Endothelial cell of umbilical vein (primary cell): Measurements from ENCODE around the gene PSMB7. TPM values are rescaled to one million over a fixed set of nuclear protein-coding genes. Genes with fewer than 3 reads are reported as not detected.

ENCODE experiments used
- BruUV-seq: library from RNA; stranded (reverse); fragments of 400-500 nt; replicated peaks from 2 replicates; lab custom pipeline; 2021; lab: Mats Ljungman, UMichigan
- CTCF ChIA-PET: fragments of 300-600, 350-600 bp; sonication (Branson Sonifier 250); formaldehyde crosslinking; loops from one replicate; lab custom pipeline; 2021; ENCODE audit warnings: antibody characterized with exemption, inconsistent platforms; lab: Charles Lee
- POLR2A ChIA-PET: fragments of 300-600, 350-600 bp; sonication (Branson Sonifier 250); formaldehyde crosslinking; loops from one replicate; lab custom pipeline; 2021; ENCODE audit warnings: antibody characterized with exemption, inconsistent platforms; lab: Charles Lee
- DNase-seq: peaks from one replicate; pipeline ENCODE4 v3.0.0-alpha.2; 2011; ENCODE audit warnings: low read depth, low spot score
- FAIRE-seq: peaks from 2 replicates; lab custom pipeline; 2011; peaks lifted over from hg19 to GRCh38; lab: Jason Lieb, UNC
- H2AFZ ChIP-seq: 2 replicates; pipeline ENCODE4 v1.6.0; 2012; ENCODE audit warnings: low read depth, low read length, control low read depth, inconsistent platforms
- H3K27ac ChIP-seq: 2 replicates; pipeline ENCODE4 v1.5.1; 2011; ENCODE audit warnings: low read depth, mild to moderate bottlenecking, control low read depth, low read length, moderate library complexity; ENCODE audit not compliant: insufficient read depth
- H3K27me3 ChIP-seq, 2 experiments: 2 replicates each; pipeline versions ENCODE4 v1.6.0 to v1.6.1; 2011; ENCODE audit warnings: low read length in 2 of 2, mixed read lengths in 1 of 2; ENCODE audit not compliant: control insufficient read depth in 2 of 2, insufficient read depth in 2 of 2
- H3K36me3 ChIP-seq, 2 experiments: 2 replicates in 1 of 2; 3 replicates in 1 of 2; pipeline ENCODE4 v1.5.1; 2011; ENCODE audit warnings: low read length in 2 of 2, mild to moderate bottlenecking in 1 of 2, moderate library complexity in 1 of 2; ENCODE audit not compliant: control insufficient read depth in 2 of 2, insufficient read depth in 2 of 2; ENCODE audit errors: extremely low read depth in 1 of 2
- H3K4me1 ChIP-seq: 3 replicates; pipeline ENCODE4 v1.5.1; 2011; ENCODE audit warnings: mild to moderate bottlenecking, low read length; ENCODE audit not compliant: control insufficient read depth, insufficient read depth; ENCODE audit errors: extremely low read depth
- H3K4me2 ChIP-seq: 2 replicates; pipeline ENCODE4 v1.6.1; 2011; ENCODE audit warnings: low read length, control low read depth, mixed read lengths; ENCODE audit not compliant: insufficient read depth
- H3K4me3 ChIP-seq, 3 experiments: fragments of 200-600 bp in 1 of 3; sonication (generic), shearing (Covaris generic) in 1 of 3; replicated peaks in 1 of 3; 2 replicates each; pipeline ENCODE4 v1.5.1; 2011 to 2016; ENCODE audit warnings: control low read depth in 3 of 3, low read length in 3 of 3, mild to moderate bottlenecking in 2 of 3, inconsistent platforms in 1 of 3, low read depth in 1 of 3, moderate library complexity in 1 of 3; ENCODE audit not compliant: insufficient read depth in 1 of 3
- H3K79me2 ChIP-seq: 2 replicates; pipeline ENCODE4 v1.6.0; 2012; ENCODE audit warnings: low read length, inconsistent platforms; ENCODE audit not compliant: control insufficient read depth, insufficient read depth
- H3K9ac ChIP-seq: replicated peaks from 2 replicates; pipeline ENCODE3; 2011; ENCODE audit warnings: low read length, control low read depth; ENCODE audit not compliant: insufficient read depth; ENCODE audit errors: extremely low read depth
- H3K9me1 ChIP-seq: replicated peaks from 3 replicates; pipeline ENCODE4 v1.6.0; 2011; ENCODE audit warnings: mild to moderate bottlenecking, low read length; ENCODE audit not compliant: control insufficient read depth, insufficient read depth; ENCODE audit errors: extremely low read depth
- H3K9me3 ChIP-seq: replicated peaks from 2 replicates; pipeline ENCODE4 v1.5.1; 2012; ENCODE audit warnings: low read length, inconsistent platforms; ENCODE audit not compliant: control insufficient read depth, insufficient read depth
- H4K20me1 ChIP-seq: replicated peaks from 2 replicates; pipeline ENCODE3; 2011; ENCODE audit warnings: mild to moderate bottlenecking, low read length; ENCODE audit not compliant: control insufficient read depth, insufficient read depth; ENCODE audit errors: extremely low read depth
- EZH2 ChIP-seq: IDR thresholded peaks from 2 replicates; pipeline ENCODE4 v1.6.1; 2012; ENCODE audit warnings: borderline replicate concordance, low read depth, mild to moderate bottlenecking, moderate library complexity, low read length, inconsistent platforms; ENCODE audit not compliant: severe bottlenecking
- FOS ChIP-seq: IDR thresholded peaks from 2 replicates; pipeline ENCODE4 v1.6.1; 2011; ENCODE audit warnings: mild to moderate bottlenecking, low read length, moderate library complexity, borderline replicate concordance; ENCODE audit not compliant: insufficient read depth
- GATA2 ChIP-seq: IDR thresholded peaks from 2 replicates; pipeline ENCODE4 v1.7.0; 2011; ENCODE audit warnings: low read depth, mild to moderate bottlenecking, moderate library complexity, mixed read lengths, low read length; ENCODE audit not compliant: insufficient read length, insufficient read depth
- JUN ChIP-seq: IDR thresholded peaks from 2 replicates; pipeline ENCODE4 v1.6.1; 2011; ENCODE audit warnings: borderline replicate concordance, low read depth; ENCODE audit not compliant: insufficient read length, insufficient read depth
- MYC ChIP-seq: IDR thresholded peaks from one replicate; pipeline ENCODE4 v1.6.1; 2011; ENCODE audit warnings: mild to moderate bottlenecking, low read depth, low read length
- POLR2A ChIP-seq: IDR thresholded peaks from 2 replicates; pipeline ENCODE4 v1.6.1; 2012; ENCODE audit warnings: low read depth, mild to moderate bottlenecking, control low read depth, low read length
- POLR2AphosphoS5 ChIP-seq: IDR thresholded peaks from 2 replicates; pipeline ENCODE4 v1.6.1; 2012; ENCODE audit warnings: low read depth, mild to moderate bottlenecking, control low read depth, low read length, moderate library complexity; ENCODE audit not compliant: insufficient read depth
- dilution Hi-C: fragments of 300-500 bp; cut with MboI; formaldehyde crosslinking; loops from one replicate; pipeline ENCODE4 v1.15.0; 2019; ENCODE audit warnings: low sequenced_read_pairs; ENCODE audit not compliant: extremely low pct_ligation_motif_present
- intact Hi-C: fragments of 100-400 bp; cut with micrococcal nuclease; formaldehyde crosslinking; loops from one replicate; pipeline ENCODE4 v1.10.0; 2022
- polyA plus RNA-seq, 4 experiments: library from polyadenylated mRNA; depleted of rRNA in 3 of 4; stranded (reverse) in 3 of 4; unstranded in 1 of 4; fragments of >200 nt; gene quantifications; 2 replicates each; pipeline versions ENCODE4 v1.2.1 to v1.2.3, GENCODE V29; 2011 to 2012; ENCODE audit warnings: missing spikeins in 1 of 4
- total RNA-seq: library from RNA; stranded (reverse); gene quantifications from 2 replicates; pipeline ENCODE4 v1.2.3, GENCODE V29; 2021
- TF ChIP-seq, protein P1 (sequence below), 2 donors: IDR thresholded peaks; 1 replicate in 1 of 2; 2 replicates in 1 of 2; pipeline ENCODE4 v1.5.1; 2011; ENCODE audit warnings: low read length in 2 of 2, mild to moderate bottlenecking in 2 of 2, moderate library complexity in 2 of 2, control low read depth in 1 of 2, inconsistent platforms in 1 of 2, low read depth in 1 of 2; ENCODE audit not compliant: insufficient read depth in 1 of 2; ENCODE audit errors: extremely low read depth in 1 of 2
- TF ChIP-seq, protein P2 (sequence below): IDR thresholded peaks from 2 replicates; pipeline ENCODE4 v1.6.1; 2011; ENCODE audit not compliant: insufficient read depth, insufficient read length

PSMB7 gene
- total and polyA plus RNA-seq, 2 donors (not counting 3 experiments of a cell fraction or from before 2014, with no cell fraction given), result 227 to 366 TPM

- no peak overlapping the region for H2AFZ ChIP-seq
- no peaks in the 10 kb centered on the region for H3K27me3 ChIP-seq
- intact Hi-C loops (no loop called here), dilution Hi-C loops (no loop called here)
- no peak for FAIRE-seq
- ChIA-PET CTCF (interaction anchor here (1.0 to 1.9 kb wide), 2 partner anchors 9 to 11 kb away, joined by 3 to 7 read pairs; no protein-coding TSS in a partner anchor), POLR2A (no interaction called here)
- H3K4me2 ChIP-seq, result no peak overlapping the region
- H3K36me3 ChIP-seq, result peaks cover 21 to 25% of the 10 kb centered on the region in 2 experiments
- H3K79me2 ChIP-seq, result peaks cover 85% of the 10 kb centered on the region
- no peak overlapping the region for H3K9ac ChIP-seq
- H3K4me3 ChIP-seq, result no peak overlapping the region
- H3K9me3 ChIP-seq, result no peaks in the 10 kb centered on the region
- no TSS peak for BruUV-seq
- no peak overlapping the region for H3K27ac ChIP-seq
- no peaks in the 10 kb centered on the region for H3K4me1 ChIP-seq
- H3K9me1 ChIP-seq, result no peaks in the 10 kb centered on the region
- DNase-seq, result no peak
- TF ChIP-seq EZH2, result no peak
- no peak for TF ChIP-seq FOS
- TF ChIP-seq POLR2AphosphoS5, result no peak
- TF ChIP-seq POLR2A, result no peak
- no peak for TF ChIP-seq JUN
- no peak for TF ChIP-seq MYC
- H4K20me1 ChIP-seq, result peaks cover 9% of the 10 kb centered on the region
Observed at GRCh38 chr9:124403246-124403645, 12.0 kb downstream of the PSMB7 start.

GRCh38 chr9:124399968-124400940 lies 15.0 kb downstream of the PSMB7 start:
- Histone ChIP-seq H3K4me3 (no peak overlapping the region), H3K79me2 (peaks cover 85% of the 10 kb centered on the region), H3K27me3 (no peaks in the 10 kb centered on the region), H3K9me1 (no peaks in the 10 kb centered on the region), H4K20me1 (peaks cover 5% of the 10 kb centered on the region), H2AFZ (no peak overlapping the region), H3K4me2 (no peak overlapping the region), H3K9me3 (no peaks in the 10 kb centered on the region), H3K27ac (no peak overlapping the region), H3K36me3 (peaks cover 18 to 20% of the 10 kb centered on the region in 2 experiments), H3K4me1 (no peaks in the 10 kb centered on the region), H3K9ac (no peak overlapping the region)
- intact Hi-C loops (no loop called here), dilution Hi-C loops (no loop called here)
- no peak for DNase-seq
- no TSS peak for BruUV-seq
- FAIRE-seq, result no peak
- TF ChIP-seq, protein P1, sequence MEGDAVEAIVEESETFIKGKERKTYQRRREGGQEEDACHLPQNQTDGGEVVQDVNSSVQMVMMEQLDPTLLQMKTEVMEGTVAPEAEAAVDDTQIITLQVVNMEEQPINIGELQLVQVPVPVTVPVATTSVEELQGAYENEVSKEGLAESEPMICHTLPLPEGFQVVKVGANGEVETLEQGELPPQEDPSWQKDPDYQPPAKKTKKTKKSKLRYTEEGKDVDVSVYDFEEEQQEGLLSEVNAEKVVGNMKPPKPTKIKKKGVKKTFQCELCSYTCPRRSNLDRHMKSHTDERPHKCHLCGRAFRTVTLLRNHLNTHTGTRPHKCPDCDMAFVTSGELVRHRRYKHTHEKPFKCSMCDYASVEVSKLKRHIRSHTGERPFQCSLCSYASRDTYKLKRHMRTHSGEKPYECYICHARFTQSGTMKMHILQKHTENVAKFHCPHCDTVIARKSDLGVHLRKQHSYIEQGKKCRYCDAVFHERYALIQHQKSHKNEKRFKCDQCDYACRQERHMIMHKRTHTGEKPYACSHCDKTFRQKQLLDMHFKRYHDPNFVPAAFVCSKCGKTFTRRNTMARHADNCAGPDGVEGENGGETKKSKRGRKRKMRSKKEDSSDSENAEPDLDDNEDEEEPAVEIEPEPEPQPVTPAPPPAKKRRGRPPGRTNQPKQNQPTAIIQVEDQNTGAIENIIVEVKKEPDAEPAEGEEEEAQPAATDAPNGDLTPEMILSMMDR (IDR thresholded peaks at IDR 0.05; ENCODE audit: extremely low read depth in 1 of 2, insufficient read depth in 1 of 2, low read depth in 1 of 2, low read length in 2 of 2), result no peak
- TF ChIP-seq POLR2AphosphoS5 (no peak), FOS (no peak), POLR2A (no peak), EZH2 (no peak), MYC (no peak), GATA2 (no peak), JUN (no peak)
- TF ChIP-seq, protein P2, sequence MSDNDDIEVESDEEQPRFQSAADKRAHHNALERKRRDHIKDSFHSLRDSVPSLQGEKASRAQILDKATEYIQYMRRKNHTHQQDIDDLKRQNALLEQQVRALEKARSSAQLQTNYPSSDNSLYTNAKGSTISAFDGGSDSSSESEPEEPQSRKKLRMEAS, result no peak
- ChIA-PET POLR2A (no interaction called here), CTCF (interaction anchor here (1.0 to 5.6 kb wide), 4 partner anchors 10 to 13 kb away, joined by 3 to 38 read pairs (median 8); no protein-coding TSS in a partner anchor)
